ENCODE measurements around the gene UBAP2L.

UBAP2L gene

GRCh38 chr1:154207262-154207661 lies 13.5 kb upstream of the UBAP2L start:
- TF ChIP-seq SNAI2 (CRISPR knock-in tag; IDR thresholded peaks at IDR 0.05), result no peak
- TF ChIP-seq GLIS3 (CRISPR knock-in tag; IDR thresholded peaks at IDR 0.05), result no peak
- TF ChIP-seq TCF4 (CRISPR knock-in tag; IDR thresholded peaks at IDR 0.05; ENCODE audit: borderline replicate concordance), result no peak
- TF ChIP-seq ZC3H10 (CRISPR knock-in tag; IDR thresholded peaks at IDR 0.05), result no peak
- no peak for TF ChIP-seq ZFP3 (CRISPR knock-in tag; IDR thresholded peaks at IDR 0.05)
- TF ChIP-seq TOX (CRISPR knock-in tag; IDR thresholded peaks at IDR 0.05; ENCODE audit: borderline replicate concordance), result no peak
- no peak for TF ChIP-seq ESRRG (CRISPR knock-in tag; IDR thresholded peaks at IDR 0.05)
- no peak for TF ChIP-seq ZNF70 (CRISPR knock-in tag; IDR thresholded peaks at IDR 0.05)
- no peak for TF ChIP-seq TSHZ2 (CRISPR knock-in tag; IDR thresholded peaks at IDR 0.05)
- no peak for TF ChIP-seq PATZ1 (CRISPR knock-in tag; IDR thresholded peaks at IDR 0.05; ENCODE audit: borderline replicate concordance)
- TF ChIP-seq OSR1 (CRISPR knock-in tag; IDR thresholded peaks at IDR 0.05), result no peak
- no peak for TF ChIP-seq BACH2 (CRISPR knock-in tag; IDR thresholded peaks at IDR 0.05; ENCODE audit: borderline replicate concordance)
- no peak for ATAC-seq

GRCh38 chr1:154208677-154209388 lies 11.9 kb upstream of the UBAP2L start:
- TF ChIP-seq PATZ1 (CRISPR knock-in tag; IDR thresholded peaks at IDR 0.05; ENCODE audit: borderline replicate concordance) (no peak), ZFP30 (CRISPR knock-in tag; IDR thresholded peaks at IDR 0.05) (no peak), SNAI2 (CRISPR knock-in tag; IDR thresholded peaks at IDR 0.05) (no peak), ARNTL (CRISPR knock-in tag; IDR thresholded peaks at IDR 0.05; ENCODE audit: borderline replicate concordance, low read depth) (no peak), POU6F1 (CRISPR knock-in tag; IDR thresholded peaks at IDR 0.05; ENCODE audit: borderline replicate concordance, low read depth) (no peak), ISL1 (CRISPR knock-in tag; IDR thresholded peaks at IDR 0.05) (no peak), CSRNP3 (CRISPR knock-in tag; IDR thresholded peaks at IDR 0.05) (no peak), TCF4 (CRISPR knock-in tag; IDR thresholded peaks at IDR 0.05; ENCODE audit: borderline replicate concordance) (no peak), CSDC2 (CRISPR knock-in tag; IDR thresholded peaks at IDR 0.05) (no peak), CREB5 (CRISPR knock-in tag; IDR thresholded peaks at IDR 0.05; ENCODE audit: low read depth) (no peak), BACH2 (CRISPR knock-in tag; IDR thresholded peaks at IDR 0.05; ENCODE audit: borderline replicate concordance) (no peak), TOX (CRISPR knock-in tag; IDR thresholded peaks at IDR 0.05; ENCODE audit: borderline replicate concordance) (no peak), PPARA (CRISPR knock-in tag; IDR thresholded peaks at IDR 0.05; ENCODE audit: borderline replicate concordance) (no peak), RARB (CRISPR knock-in tag; IDR thresholded peaks at IDR 0.05) (no peak), ZFP3 (CRISPR knock-in tag; IDR thresholded peaks at IDR 0.05) (no peak)
- ATAC-seq, result no peak
